ENCODE data around the gene FBXO44. TPM values are rescaled to one million over a fixed set of nuclear protein-coding genes. Genes with fewer than 3 reads are reported as not detected.

The FBXO44 gene
- total RNA-seq, 1 experiment from 2014 or later: 24.5 TPM

DNA sequence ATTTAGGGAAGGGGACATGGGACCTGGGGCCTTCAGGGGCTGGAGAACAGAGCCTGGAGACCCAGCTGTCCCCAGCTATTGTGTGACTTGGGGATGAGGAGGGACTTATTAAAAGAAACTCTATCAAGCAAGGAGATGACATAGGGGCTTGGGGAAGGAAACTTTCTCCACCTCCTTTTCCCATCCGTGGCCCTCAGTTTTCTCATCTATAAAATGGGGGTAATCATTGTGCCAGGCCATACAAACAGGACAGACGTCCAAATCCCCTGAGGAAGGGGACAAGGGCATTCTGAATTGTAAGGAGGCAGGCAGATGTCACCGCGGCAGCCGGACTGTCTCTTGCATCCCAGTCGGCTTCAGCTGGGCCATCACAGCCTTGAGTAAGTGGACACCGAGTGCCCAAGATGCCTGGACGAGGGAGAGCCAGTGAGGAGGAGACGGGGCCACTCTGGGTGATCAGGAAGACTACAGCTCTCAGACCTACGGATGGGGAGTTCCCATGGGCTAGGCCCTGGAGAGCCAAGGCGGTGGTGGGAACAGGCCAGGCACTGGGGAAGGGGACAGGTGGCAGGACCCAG, 2.4 kb upstream of the FBXO44 start:
- Mint-ChIP-seq H3K27ac (no peak overlapping the region), H3K36me3 (ENCODE audit: insufficient read depth in 1 of 3, low read depth in 3 of 3) (peaks cover 6 to 11% (median 9%) of the 10 kb centered on the region in 3 experiments), H3K9me3 (no peaks in the 10 kb centered on the region), H3K27me3 (ENCODE audit: low read depth) (peaks cover 49% of the 10 kb centered on the region), H3K4me3 (peak overlapping the region; percentile 27 to 50; a peak in 4 of 5 replicates), H3K4me1 (peaks cover 26 to 36% of the 10 kb centered on the region in 2 experiments)
- Histone ChIP-seq H2BK120ac (ENCODE audit: low read depth, low read length, poor library complexity, severe bottlenecking) (no peak overlapping the region), H3K79me2 (ENCODE audit: insufficient read depth, low read length) (no peaks in the 10 kb centered on the region), H2BK12ac (ENCODE audit: insufficient read length, low read depth, low read length) (no peak overlapping the region), H4K5ac (ENCODE audit: insufficient read length, low read depth, low read length) (no peak overlapping the region), H2AFZ (ENCODE audit: low read length) (no peak overlapping the region), H2BK15ac (ENCODE audit: low read depth, low read length) (no peak overlapping the region), H4K20me1 (ENCODE audit: control insufficient read depth, insufficient read depth, insufficient read length) (no peaks in the 10 kb centered on the region), H3K56ac (ENCODE audit: insufficient read length, low read depth, low read length) (no peak overlapping the region), H3K27me3 (ENCODE audit: insufficient read depth, low read length) (no peaks in the 10 kb centered on the region; the same call in 1 of the 2 replicates), H4K8ac (replicated peaks; ENCODE audit: insufficient read length, low read depth, low read length) (no peak overlapping the region), H3K23me2 (ENCODE audit: insufficient read length, low read depth, low read length, poor library complexity, severe bottlenecking) (peaks cover 9% of the 10 kb centered on the region), H2AK5ac (ENCODE audit: insufficient read length, low read length) (no peak overlapping the region), H3K4me2 (ENCODE audit: insufficient read depth, insufficient read length, low read length) (no peak overlapping the region), H3K18ac (ENCODE audit: insufficient read length, low read depth, low read length) (no peak overlapping the region), H3T11ph (ENCODE audit: low read length) (no peak overlapping the region), H4K91ac (ENCODE audit: insufficient read length, low read depth, low read length) (no peak overlapping the region), H3K4ac (ENCODE audit: low read depth, low read length) (no peak overlapping the region), H3K27ac (ENCODE audit: insufficient read length, low read depth, low read length) (no peak overlapping the region), H3K14ac (ENCODE audit: insufficient read depth, low read length) (no peak overlapping the region), H3K23ac (ENCODE audit: insufficient read length, low read depth, low read length) (no peak overlapping the region), H3K9ac (ENCODE audit: extremely low read depth, insufficient read length, low read length) (no peak overlapping the region), H3K79me1 (ENCODE audit: insufficient read depth, low read depth, low read length, poor library complexity, severe bottlenecking) (no peaks in the 10 kb centered on the region), H3K9me3 (ENCODE audit: control insufficient read depth, low read depth, low read length) (no peaks in the 10 kb centered on the region), H3K4me1 (ENCODE audit: insufficient read depth, low read length) (no peaks in the 10 kb centered on the region; the same call in 1 of the 2 replicates), H2BK20ac (ENCODE audit: low read depth, low read length, poor library complexity, severe bottlenecking) (no peak overlapping the region), H2BK5ac (ENCODE audit: insufficient read length, low read length) (no peak overlapping the region)
- no peak for DNase-seq
- TF ChIP-seq, protein P1, sequence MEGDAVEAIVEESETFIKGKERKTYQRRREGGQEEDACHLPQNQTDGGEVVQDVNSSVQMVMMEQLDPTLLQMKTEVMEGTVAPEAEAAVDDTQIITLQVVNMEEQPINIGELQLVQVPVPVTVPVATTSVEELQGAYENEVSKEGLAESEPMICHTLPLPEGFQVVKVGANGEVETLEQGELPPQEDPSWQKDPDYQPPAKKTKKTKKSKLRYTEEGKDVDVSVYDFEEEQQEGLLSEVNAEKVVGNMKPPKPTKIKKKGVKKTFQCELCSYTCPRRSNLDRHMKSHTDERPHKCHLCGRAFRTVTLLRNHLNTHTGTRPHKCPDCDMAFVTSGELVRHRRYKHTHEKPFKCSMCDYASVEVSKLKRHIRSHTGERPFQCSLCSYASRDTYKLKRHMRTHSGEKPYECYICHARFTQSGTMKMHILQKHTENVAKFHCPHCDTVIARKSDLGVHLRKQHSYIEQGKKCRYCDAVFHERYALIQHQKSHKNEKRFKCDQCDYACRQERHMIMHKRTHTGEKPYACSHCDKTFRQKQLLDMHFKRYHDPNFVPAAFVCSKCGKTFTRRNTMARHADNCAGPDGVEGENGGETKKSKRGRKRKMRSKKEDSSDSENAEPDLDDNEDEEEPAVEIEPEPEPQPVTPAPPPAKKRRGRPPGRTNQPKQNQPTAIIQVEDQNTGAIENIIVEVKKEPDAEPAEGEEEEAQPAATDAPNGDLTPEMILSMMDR (conservative IDR thresholded peaks at IDR 0.05): no peak
- WGBS (ENCODE audit: extremely low coverage, insufficient read length, low lambda C conversion rate): no CpG with 5 or more reads among the region's 11 CpGs

Data from H9 (cell line).